Esophagus (tissue), 2 donors: Measurements from ENCODE around the gene MAK. TPM values are rescaled to one million over a fixed set of nuclear protein-coding genes. Genes with fewer than 3 reads are reported as not detected.
"Not testable (repeated sequence)": the region's sequence is repeated elsewhere in the genome, so short reads cannot be mapped to it uniquely, and the experiment has no call there.

Source experiments
- H3K27ac ChIP-seq, 2 donors: one replicate each; pipeline ENCODE4 v1.5.1; 2013; ENCODE audit warnings: low read depth in 2 of 2, mild to moderate bottlenecking in 2 of 2, inconsistent platforms in 1 of 2, low read length in 1 of 2, moderate library complexity in 1 of 2
- H3K27me3 ChIP-seq, 2 donors: one replicate each; pipeline ENCODE4 v1.6.1; 2013; ENCODE audit warnings: low read length in 2 of 2, control low read depth in 1 of 2, mild to moderate bottlenecking in 1 of 2; ENCODE audit not compliant: insufficient read depth in 2 of 2, control insufficient read depth in 1 of 2
- H3K36me3 ChIP-seq, 2 donors: one replicate each; pipeline ENCODE4 v1.6.1; 2013; ENCODE audit warnings: low read length in 1 of 2; ENCODE audit not compliant: control insufficient read depth in 2 of 2, insufficient read depth in 2 of 2
- H3K4me1 ChIP-seq, 2 donors: one replicate each; pipeline ENCODE4 v1.6.1; 2013; ENCODE audit warnings: low read length in 1 of 2; ENCODE audit not compliant: control insufficient read depth in 2 of 2, insufficient read depth in 2 of 2
- H3K4me3 ChIP-seq, 2 donors: one replicate each; pipeline ENCODE4 v1.5.1; 2013; ENCODE audit warnings: low read length in 2 of 2, mild to moderate bottlenecking in 2 of 2, low read depth in 1 of 2, moderate library complexity in 1 of 2
- H3K9me3 ChIP-seq, 2 donors: one replicate each; pipeline ENCODE4 v1.6.1; 2013; ENCODE audit warnings: mild to moderate bottlenecking in 2 of 2, low read depth in 1 of 2, low read length in 1 of 2, moderate library complexity in 1 of 2; ENCODE audit not compliant: control insufficient read depth in 2 of 2, insufficient read depth in 1 of 2
- WGBS, 2 donors: extraction: QIAGEN DNeasy Blood & Tissue Kit; methylation state at CpG; one replicate each; pipeline ENCODE4 v1.1.7; 2013; 5-methylcytosine and 5-hydroxymethylcytosine counted together
- polyA plus RNA-seq, 2 donors: library from polyadenylated mRNA; stranded (reverse); fragments of 200-250 nt; gene quantifications; one replicate each; pipeline ENCODE4 v1.2.3, GENCODE V29; 2013
- donor health status: healthy with polysubstance abuse.
- donor health status: Bipolar disorder and iron deficiency.

The MAK gene
- polyA plus RNA-seq, 2 donors = 0.02 to 0.04 TPM

DNA sequence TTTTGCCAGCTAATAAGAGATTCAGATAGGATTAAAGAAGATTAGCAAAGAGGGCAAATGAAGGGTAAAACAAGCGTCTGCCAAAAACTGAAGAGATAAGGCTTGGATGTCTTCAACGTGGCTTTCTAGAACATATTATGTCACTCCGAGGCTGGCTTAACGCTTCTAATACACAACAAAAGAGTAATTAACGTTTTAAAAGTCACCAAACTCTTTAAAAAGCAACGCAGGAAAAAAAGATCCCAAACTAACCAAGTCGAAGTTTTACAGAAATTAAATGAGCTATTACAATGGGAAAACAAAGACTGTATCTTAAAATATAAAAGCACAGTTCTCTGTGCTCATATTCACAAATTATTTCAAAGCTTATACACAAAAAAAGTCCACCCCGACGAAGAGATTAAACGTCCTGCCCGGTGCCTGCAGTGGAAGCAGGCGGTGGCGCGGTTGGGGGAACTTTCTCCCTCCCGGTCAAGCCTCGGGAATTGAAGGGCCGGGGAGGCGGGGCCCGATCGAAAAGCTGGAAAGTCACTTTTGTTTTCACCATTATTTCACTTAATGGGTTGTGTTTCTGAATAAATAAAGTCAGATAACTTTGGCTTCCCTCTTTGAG is 1.2 kb downstream of the MAK start:
- Histone ChIP-seq H3K9me3 (no peaks in the 10 kb centered on the region), H3K36me3 (no peaks in the 10 kb centered on the region), H3K4me3 (peak overlapping the region in 1 of 2 donors; percentile 55), H3K27ac (no peak overlapping the region), H3K27me3 (no peaks in the 10 kb centered on the region), H3K4me1 (no peaks in the 10 kb centered on the region)
- WGBS, 2 donors = 2 to 3% methylated on average over 20 of the region's 20 CpGs

DNA sequence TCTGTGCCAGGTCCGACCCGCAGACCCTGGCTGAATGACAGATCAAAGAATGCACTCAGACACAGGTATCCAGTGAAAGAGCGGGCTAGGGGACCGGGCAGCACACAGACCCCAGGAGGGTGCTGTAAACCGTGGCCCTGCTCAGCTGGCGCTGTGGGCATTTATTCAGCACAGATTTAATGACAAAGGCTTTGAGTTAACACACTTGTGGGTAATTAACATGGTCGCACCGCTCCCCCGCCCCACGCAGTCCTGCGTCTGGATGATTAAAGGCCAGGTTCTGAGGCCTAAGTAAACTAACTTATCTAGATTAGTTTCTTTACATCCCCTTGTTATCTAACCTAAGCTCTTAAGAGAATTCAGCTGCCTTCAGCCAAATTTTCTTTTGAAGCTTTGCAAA is 3.5 kb downstream of the MAK start:
- no peaks in the 10 kb centered on the region for H3K27me3 ChIP-seq
- 93 to 96% methylated on average over 11 of the region's 11 CpGs for WGBS, 2 donors

DNA sequence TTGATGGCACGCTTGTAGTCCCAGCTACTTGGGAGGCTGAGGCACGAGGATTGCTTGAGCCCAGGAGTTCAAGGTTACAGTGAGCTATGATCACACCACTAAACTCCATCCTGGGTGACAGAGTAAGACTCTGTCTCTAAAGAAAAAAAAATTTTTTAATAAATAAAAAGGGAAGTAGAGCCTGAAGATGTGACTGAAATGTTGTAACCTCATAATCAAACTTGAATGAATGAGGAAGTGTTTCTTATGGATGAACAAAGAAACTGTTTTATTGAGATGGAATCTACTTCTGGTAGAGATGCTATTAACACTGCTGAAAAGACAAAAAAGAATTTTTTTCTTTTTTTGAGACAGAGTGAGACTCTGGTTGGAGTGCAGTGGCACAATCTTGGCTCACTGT is 6.7 kb downstream of the MAK start:
- H3K4me1 ChIP-seq = no peaks in the 10 kb centered on the region
- H3K36me3 ChIP-seq = no peaks in the 10 kb centered on the region
- no peak overlapping the region for H3K4me3 ChIP-seq
- no peaks in the 10 kb centered on the region for H3K27me3 ChIP-seq
- no peaks in the 10 kb centered on the region for H3K9me3 ChIP-seq
- 95 to 96% methylated on average over 2 of the region's 2 CpGs for WGBS, 2 donors
- H3K27ac ChIP-seq = no peak overlapping the region

More for the DNA sequence above, 3.5 kb downstream of the MAK start:
- Histone ChIP-seq H3K9me3 (no peaks in the 10 kb centered on the region), H3K4me1 (no peaks in the 10 kb centered on the region), H3K36me3 (no peaks in the 10 kb centered on the region), H3K27ac (no peak overlapping the region), H3K4me3 (no peak overlapping the region)

DNA sequence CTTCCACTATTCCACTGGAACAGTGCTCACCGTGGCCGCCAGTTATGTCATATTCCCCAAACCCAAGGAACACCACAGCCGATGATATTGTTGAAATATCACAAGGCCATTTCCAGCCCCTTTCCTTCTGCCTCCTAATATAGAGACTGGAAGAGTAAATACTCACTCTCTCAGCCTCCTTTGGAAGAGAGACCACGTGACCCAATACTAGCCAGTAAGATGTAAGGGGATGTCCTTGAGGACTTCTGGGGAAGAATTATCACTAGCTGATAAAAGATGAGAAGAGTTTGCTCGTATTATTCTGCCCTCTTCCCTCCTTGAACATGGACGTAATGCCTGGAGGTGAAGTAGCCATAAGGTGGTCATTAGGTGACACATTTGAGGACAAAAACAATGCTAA is 13.5 kb downstream of the MAK start:
- H3K9me3 ChIP-seq = no peaks in the 10 kb centered on the region
- H3K36me3 ChIP-seq = no peaks in the 10 kb centered on the region
- H3K27me3 ChIP-seq = no peaks in the 10 kb centered on the region
- H3K27ac ChIP-seq = no peak overlapping the region
- H3K4me1 ChIP-seq = no peaks in the 10 kb centered on the region
- no peak overlapping the region for H3K4me3 ChIP-seq
- WGBS, 2 donors = 93 to 95% methylated on average over 6 of the region's 6 CpGs

DNA sequence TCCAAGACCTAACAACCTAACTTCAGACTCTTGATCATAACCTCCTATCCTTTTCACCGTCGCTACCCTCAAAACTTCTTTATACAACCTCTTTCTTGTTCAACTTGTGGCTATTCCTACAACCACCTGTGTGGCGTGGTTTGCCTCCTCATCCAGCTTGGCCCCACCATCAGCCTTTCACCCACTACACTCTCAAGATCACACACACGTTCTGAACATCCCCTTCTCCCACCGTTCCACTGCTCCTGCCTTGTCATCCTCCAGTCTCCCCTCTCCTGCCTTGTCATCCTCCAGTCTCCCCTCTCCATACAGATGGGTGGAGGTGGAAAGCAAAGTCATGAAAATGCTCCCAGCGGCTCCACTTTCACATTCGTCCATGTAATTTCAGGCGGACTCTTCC is 14.0 kb downstream of the MAK start:
- H3K27ac ChIP-seq = no peak overlapping the region
- no peaks in the 10 kb centered on the region for H3K4me1 ChIP-seq
- H3K9me3 ChIP-seq = no peaks in the 10 kb centered on the region
- H3K4me3 ChIP-seq = no peak overlapping the region
- H3K27me3 ChIP-seq = no peaks in the 10 kb centered on the region
- no peaks in the 10 kb centered on the region for H3K36me3 ChIP-seq
- 88 to 92% methylated on average over 8 of the region's 8 CpGs for WGBS, 2 donors

DNA sequence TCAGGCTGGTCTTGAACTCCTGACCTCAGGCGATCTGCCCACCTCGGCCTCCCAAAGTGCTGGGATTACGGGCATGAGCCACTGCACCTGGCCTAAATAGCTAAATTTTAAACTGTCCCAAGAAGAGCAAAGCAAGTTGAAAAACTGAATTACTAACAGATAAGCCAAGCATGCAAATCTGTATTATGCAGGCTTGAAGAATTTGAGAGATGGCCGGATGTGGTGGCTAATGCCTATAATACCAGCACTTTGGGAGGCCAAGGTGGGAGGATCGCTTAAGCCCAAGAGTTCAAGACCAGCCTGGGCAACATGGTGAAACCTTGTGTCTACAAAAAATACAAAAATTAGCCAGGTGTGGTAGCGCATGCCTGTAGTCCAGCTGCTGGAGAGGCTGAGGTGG is 24.2 kb downstream of the MAK start:
- H3K4me1 ChIP-seq, H3K4me3 ChIP-seq, H3K27ac ChIP-seq, H3K36me3 ChIP-seq, H3K27me3 ChIP-seq, H3K9me3 ChIP-seq: not testable (repeated sequence)
- 96% methylated on average over 6 of the region's 6 CpGs for WGBS, 2 donors

DNA sequence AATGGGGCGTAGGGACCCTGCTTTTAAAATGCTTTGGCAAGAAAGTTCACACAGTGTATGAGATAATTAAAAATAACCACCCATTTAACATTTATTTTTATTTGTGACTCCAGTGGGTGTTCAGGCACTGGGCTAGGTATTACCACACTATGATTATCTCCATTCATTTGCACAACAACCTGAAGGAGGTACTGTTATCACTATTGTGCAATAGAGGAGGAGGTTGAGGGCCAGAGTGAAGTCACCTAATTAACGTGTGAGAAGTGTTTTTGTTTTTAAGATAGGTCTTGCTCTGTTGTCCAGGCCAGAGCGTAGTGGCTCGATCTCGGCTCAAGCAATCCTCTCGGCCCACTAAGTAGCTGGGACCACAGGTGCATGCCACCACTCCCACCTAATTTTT is 29.2 kb downstream of the MAK start:
- Histone ChIP-seq H3K27me3 (no peaks in the 10 kb centered on the region), H3K27ac (no peak overlapping the region), H3K36me3 (no peaks in the 10 kb centered on the region), H3K9me3 (no peaks in the 10 kb centered on the region), H3K4me3 (no peak overlapping the region), H3K4me1 (no peaks in the 10 kb centered on the region)
- WGBS, 2 donors = 89 to 90% methylated on average over 6 of the region's 6 CpGs

DNA sequence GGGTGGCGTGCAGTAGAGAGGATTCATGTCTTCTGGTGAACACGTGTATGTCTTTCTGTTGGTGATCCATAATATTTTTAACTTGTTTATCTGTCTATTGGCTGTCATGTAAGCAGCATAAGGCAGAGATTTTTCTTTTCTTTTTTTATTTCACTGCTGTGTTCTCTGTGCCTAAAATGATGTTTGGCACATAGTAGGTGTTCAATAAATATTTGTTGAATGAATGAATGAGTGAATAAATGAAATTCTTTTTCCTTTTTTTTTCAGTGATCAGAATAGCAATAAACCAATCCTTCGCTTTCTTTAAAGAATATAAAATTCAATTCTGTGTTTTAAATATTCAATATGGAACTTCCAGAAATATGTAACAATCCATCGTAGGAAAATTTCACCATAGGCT is 30.0 kb downstream of the MAK start:
- Histone ChIP-seq H3K4me1 (no peaks in the 10 kb centered on the region), H3K4me3 (no peak overlapping the region), H3K27me3 (no peaks in the 10 kb centered on the region), H3K9me3 (no peaks in the 10 kb centered on the region), H3K27ac (no peak overlapping the region), H3K36me3 (no peaks in the 10 kb centered on the region)
- WGBS, 2 donors = 96 to 98% methylated on average over 4 of the region's 4 CpGs

DNA sequence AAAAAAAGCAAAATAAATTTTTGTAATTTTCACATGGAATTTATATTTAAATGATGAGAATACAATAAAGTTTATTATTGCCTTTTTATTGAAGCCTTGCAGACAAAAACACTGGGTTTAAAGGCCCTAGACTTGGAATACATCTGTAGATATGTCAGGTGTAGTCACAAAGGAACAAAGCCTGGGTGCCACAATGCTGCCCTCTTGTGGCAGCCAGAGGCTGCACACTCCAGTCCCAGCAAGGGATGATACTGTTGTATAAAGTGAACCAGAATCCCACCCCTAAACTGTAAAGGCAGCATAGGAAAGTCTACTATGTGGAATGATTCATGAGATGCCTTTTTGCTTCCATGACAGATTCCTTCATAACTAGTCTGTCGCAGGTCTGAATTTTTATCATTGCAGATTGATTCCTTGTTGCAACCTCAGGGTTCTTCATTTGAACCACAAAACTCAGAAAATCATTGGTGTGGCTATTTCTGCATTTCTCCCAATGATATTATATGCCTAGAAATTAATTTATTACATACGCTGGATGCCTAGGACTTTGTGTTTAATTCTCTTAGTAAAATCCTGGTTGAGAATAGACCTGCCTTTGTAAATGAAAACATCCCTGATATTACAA is 37.0 kb downstream of the MAK start:
- no peaks in the 10 kb centered on the region for H3K9me3 ChIP-seq
- no peaks in the 10 kb centered on the region for H3K27me3 ChIP-seq
- H3K36me3 ChIP-seq = no peaks in the 10 kb centered on the region
- no peaks in the 10 kb centered on the region for H3K4me1 ChIP-seq
- no peak overlapping the region for H3K27ac ChIP-seq
- no peak overlapping the region for H3K4me3 ChIP-seq
- 40 to 47% methylated on average over 2 of the region's 2 CpGs for WGBS, 2 donors

DNA sequence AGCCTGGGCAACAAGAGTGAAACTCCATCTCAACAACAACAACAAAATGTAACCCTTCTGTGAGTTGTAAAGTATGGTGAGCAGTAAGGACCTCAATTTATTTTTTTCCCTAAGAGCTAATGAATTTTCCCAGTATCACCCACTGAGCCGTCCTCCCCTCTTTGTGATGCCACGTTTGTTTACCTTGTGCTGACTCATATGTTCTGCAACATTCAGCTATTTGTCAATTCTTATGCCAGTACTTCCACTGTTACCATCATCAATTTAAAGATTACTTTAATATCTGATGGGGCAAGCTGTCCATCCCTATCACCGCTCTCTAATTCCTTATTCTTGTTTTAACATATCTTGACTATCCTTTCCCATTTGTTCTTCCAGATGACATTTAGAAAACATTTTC is 37.5 kb downstream of the MAK start:
- no peak overlapping the region for H3K27ac ChIP-seq
- 49 to 53% methylated on average over 3 of the region's 3 CpGs for WGBS, 2 donors
- H3K9me3 ChIP-seq = no peaks in the 10 kb centered on the region
- no peak overlapping the region for H3K4me3 ChIP-seq
- H3K36me3 ChIP-seq = no peaks in the 10 kb centered on the region
- no peaks in the 10 kb centered on the region for H3K27me3 ChIP-seq
- H3K4me1 ChIP-seq = no peaks in the 10 kb centered on the region
